HG02571 (cell line): ENCODE data around the gene APOBEC3G.

Experiments used
- ATAC-seq: cut with Tn5 transposase; IDR thresholded peaks from one replicate; pipeline ENCODE4 v1.9.1; 2021; ENCODE audit warnings: mild to moderate bottlenecking, moderate library complexity; ENCODE audit not compliant: unreplicated experiment

APOBEC3G gene

GRCh38 chr22:39120983-39121382, 43.9 kb downstream of the APOBEC3G start:
- no peak for ATAC-seq

GRCh38 chr22:39122772-39123470, 45.8 kb downstream of the APOBEC3G start:
- ATAC-seq: no peak

- no peak for ATAC-seq
Measured at GRCh38 chr22:39123751-39124581, 46.9 kb downstream of the APOBEC3G start.

- ATAC-seq: no peak
Measured at GRCh38 chr22:39125622-39126021, 48.5 kb downstream of the APOBEC3G start.

GRCh38 chr22:39128508-39128907, 51.4 kb downstream of the APOBEC3G start:
- no peak for ATAC-seq

- ATAC-seq: no peak
Measured at GRCh38 chr22:39129081-39129480, 52.0 kb downstream of the APOBEC3G start.

GRCh38 chr22:39129746-39130145, 52.7 kb downstream of the APOBEC3G start:
- ATAC-seq: no peak

GRCh38 chr22:39130152-39130704, 53.2 kb downstream of the APOBEC3G start:
- ATAC-seq: no peak

GRCh38 chr22:39130892-39131855, 54.1 kb downstream of the APOBEC3G start:
- no peak for ATAC-seq

- no peak for ATAC-seq
Measured at GRCh38 chr22:39132281-39132680, 55.2 kb downstream of the APOBEC3G start.

- ATAC-seq: no peak
Measured at GRCh38 chr22:39132871-39133524, 55.9 kb downstream of the APOBEC3G start.

- no peak for ATAC-seq
Measured at GRCh38 chr22:39133871-39134270, 56.8 kb downstream of the APOBEC3G start.

- no peak for ATAC-seq
Measured at GRCh38 chr22:39134366-39135091, 57.5 kb downstream of the APOBEC3G start.

- ATAC-seq: no peak
Measured at GRCh38 chr22:39135092-39135896, 58.2 kb downstream of the APOBEC3G start.

GRCh38 chr22:39136317-39136716, 59.2 kb downstream of the APOBEC3G start:
- no peak for ATAC-seq
